HFFc6 (cell line): ENCODE data around the gene DHX36. TPM values are rescaled to one million over a fixed set of nuclear protein-coding genes. Genes with fewer than 3 reads are reported as not detected.

Experiments
- DNase-seq: peaks from one replicate; pipeline ENCODE4 v3.0.0-alpha.2; 2018
- H3K27ac Mint-ChIP-seq: 2 replicates; pipeline ENCODE4 v1.8.0; 2020; ENCODE audit warnings: mild to moderate bottlenecking, mixed read lengths
- H3K27me3 Mint-ChIP-seq: 2 replicates; pipeline ENCODE4 v1.8.0; 2021; ENCODE audit warnings: mild to moderate bottlenecking, moderate library complexity, mixed read lengths; ENCODE audit not compliant: insufficient read depth
- H3K36me3 Mint-ChIP-seq: 2 replicates; pipeline ENCODE4 v1.8.0; 2021; ENCODE audit warnings: low read depth, mixed read lengths
- H3K4me1 Mint-ChIP-seq: 2 replicates; pipeline ENCODE4 v1.8.0; 2020; ENCODE audit warnings: low read depth, mixed read lengths
- H3K4me3 Mint-ChIP-seq: 2 replicates; pipeline ENCODE4 v1.8.0; 2020; ENCODE audit warnings: mild to moderate bottlenecking, moderate library complexity, mixed read lengths
- H3K9me3 Mint-ChIP-seq: 2 replicates; pipeline ENCODE4 v1.8.0; 2020; ENCODE audit warnings: mild to moderate bottlenecking, mixed read lengths
- total RNA-seq, 6 experiments: library from RNA; stranded (reverse); fragmentation: NEBNext Ultra II Directional; extraction: Animal tissue kit (Norgen Biotek cat#: 25700); gene quantifications; 2 replicates in 1 of 6; 3 replicates in 5 of 6; pipeline ENCODE4 v1.2.3, GENCODE V29; 2021
- TF ChIP-seq, protein P1 (sequence below): fragments of 200-600 bp; sonication (generic); IDR thresholded peaks from 2 replicates; pipeline ENCODE4 v1.5.0; 2021; ENCODE audit warnings: antibody characterized with exemption, mild to moderate bottlenecking

DHX36 gene
- total RNA-seq, 6 experiments from 2014 or later: 49.3 to 62.9 (median 55.7) TPM

DNA sequence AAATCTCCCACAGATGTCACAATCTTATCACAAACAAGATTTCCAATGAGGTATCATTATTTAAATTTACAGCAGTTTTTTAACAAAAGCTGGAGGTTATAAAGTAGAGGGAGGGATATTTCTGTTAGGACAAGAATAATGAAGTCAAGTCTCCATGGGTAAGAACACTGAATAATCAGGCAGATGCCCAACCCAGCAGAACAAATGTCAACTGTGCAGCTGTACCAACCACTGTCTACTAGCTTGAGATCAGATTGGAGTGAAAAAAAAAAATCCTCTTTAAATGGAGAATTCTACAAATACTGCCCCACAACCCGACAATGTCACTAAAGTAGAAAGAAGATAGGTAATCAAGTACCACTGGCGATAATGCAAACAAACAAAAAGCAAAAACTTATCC, 30.3 kb downstream of the DHX36 start:
- Mint-ChIP-seq H3K4me1 (no peaks in the 10 kb centered on the region), H3K36me3 (peaks cover 40% of the 10 kb centered on the region), H3K4me3 (no peak overlapping the region), H3K27me3 (no peaks in the 10 kb centered on the region), H3K27ac (no peak overlapping the region), H3K9me3 (no peaks in the 10 kb centered on the region)
- no peak for DNase-seq
- TF ChIP-seq, protein P1, sequence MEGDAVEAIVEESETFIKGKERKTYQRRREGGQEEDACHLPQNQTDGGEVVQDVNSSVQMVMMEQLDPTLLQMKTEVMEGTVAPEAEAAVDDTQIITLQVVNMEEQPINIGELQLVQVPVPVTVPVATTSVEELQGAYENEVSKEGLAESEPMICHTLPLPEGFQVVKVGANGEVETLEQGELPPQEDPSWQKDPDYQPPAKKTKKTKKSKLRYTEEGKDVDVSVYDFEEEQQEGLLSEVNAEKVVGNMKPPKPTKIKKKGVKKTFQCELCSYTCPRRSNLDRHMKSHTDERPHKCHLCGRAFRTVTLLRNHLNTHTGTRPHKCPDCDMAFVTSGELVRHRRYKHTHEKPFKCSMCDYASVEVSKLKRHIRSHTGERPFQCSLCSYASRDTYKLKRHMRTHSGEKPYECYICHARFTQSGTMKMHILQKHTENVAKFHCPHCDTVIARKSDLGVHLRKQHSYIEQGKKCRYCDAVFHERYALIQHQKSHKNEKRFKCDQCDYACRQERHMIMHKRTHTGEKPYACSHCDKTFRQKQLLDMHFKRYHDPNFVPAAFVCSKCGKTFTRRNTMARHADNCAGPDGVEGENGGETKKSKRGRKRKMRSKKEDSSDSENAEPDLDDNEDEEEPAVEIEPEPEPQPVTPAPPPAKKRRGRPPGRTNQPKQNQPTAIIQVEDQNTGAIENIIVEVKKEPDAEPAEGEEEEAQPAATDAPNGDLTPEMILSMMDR: no peak

GRCh38 chr3:154290187-154290586, 34.1 kb downstream of the DHX36 start:
- Mint-ChIP-seq H3K36me3 (peaks cover 43% of the 10 kb centered on the region), H3K4me1 (no peaks in the 10 kb centered on the region), H3K9me3 (no peaks in the 10 kb centered on the region), H3K27me3 (no peaks in the 10 kb centered on the region), H3K4me3 (no peak overlapping the region), H3K27ac (no peak overlapping the region)
- TF ChIP-seq, protein P1: no peak
- no peak for DNase-seq

DNA sequence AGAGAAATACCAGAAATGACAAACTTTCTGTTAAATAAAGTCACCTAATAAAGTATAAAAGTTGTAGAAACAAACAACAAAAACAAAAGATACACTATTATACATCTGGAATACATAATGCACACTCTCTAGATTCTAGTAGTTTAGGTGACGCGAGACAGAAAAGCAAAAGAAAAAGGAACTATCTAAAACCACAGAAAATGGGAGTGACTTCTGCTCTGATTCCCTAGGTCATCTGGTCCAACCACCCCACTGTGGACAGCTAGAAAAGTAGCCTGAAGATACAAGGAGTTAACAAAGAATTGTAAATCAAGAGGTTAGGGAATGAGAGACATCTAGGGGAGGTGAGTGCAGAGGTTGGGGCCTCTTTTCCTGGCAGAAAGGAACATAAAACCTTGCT, 39.1 kb downstream of the DHX36 start:
- Mint-ChIP-seq H3K27me3 (no peaks in the 10 kb centered on the region), H3K4me1 (no peaks in the 10 kb centered on the region), H3K9me3 (no peaks in the 10 kb centered on the region), H3K27ac (peak overlapping the region; percentile 42; the same call in 1 of the 2 replicates), H3K36me3 (peaks cover 32% of the 10 kb centered on the region), H3K4me3 (no peak overlapping the region)
- TF ChIP-seq, protein P1: no peak
- no peak for DNase-seq

DNA sequence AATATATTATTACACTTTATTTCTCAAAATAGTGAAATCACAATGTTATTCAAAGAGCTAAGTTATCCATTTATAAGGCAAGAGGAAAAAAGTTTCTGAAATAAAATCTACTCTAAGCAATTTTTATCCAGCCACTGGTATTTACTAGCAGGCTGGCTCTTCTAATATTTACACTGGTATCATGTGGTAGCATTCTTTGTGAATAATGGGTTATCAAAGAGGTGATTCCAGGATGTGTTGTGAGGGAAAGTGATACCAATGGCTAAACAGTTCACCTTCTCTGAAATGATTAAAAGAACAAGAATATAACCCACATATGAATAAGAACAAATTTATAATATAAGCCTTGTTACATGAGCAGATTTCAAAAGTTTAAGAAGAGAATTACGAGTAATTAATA, 44.1 kb downstream of the DHX36 start:
- no peak for DNase-seq
- H3K27ac Mint-ChIP-seq: no peak overlapping the region
- TF ChIP-seq, protein P1: no peak
- no peaks in the 10 kb centered on the region for H3K9me3 Mint-ChIP-seq
- no peaks in the 10 kb centered on the region for H3K27me3 Mint-ChIP-seq
- H3K4me1 Mint-ChIP-seq: no peaks in the 10 kb centered on the region
- H3K36me3 Mint-ChIP-seq: peaks cover 24% of the 10 kb centered on the region
- H3K4me3 Mint-ChIP-seq: no peak overlapping the region

- TF ChIP-seq, protein P1: no peak
- Mint-ChIP-seq H3K9me3 (no peaks in the 10 kb centered on the region), H3K4me3 (no peak overlapping the region), H3K36me3 (peaks cover 32% of the 10 kb centered on the region), H3K4me1 (no peaks in the 10 kb centered on the region), H3K27ac (no peak overlapping the region), H3K27me3 (no peaks in the 10 kb centered on the region)
- DNase-seq: no peak
These were observed 48.3 kb downstream of the DHX36 start for GRCh38 chr3:154275965-154276364.

DNA sequence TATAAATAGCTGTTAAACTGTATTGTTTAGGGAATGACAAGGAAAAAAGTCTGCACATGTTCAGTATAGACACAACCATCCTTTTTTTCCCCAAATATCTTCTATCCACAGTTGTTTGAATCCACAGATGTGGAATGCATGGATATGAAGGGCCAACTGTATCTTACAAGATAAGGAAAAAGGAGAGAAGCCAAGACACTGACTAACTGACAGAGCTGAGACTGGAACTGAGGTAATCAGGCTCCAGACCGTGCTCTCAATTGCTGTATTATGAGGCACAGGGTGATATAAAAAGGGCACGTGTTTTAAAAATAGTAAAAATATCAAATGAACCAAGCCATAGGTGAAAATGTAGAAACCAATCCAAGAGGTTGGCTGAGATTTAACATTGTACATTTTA, 49.0 kb downstream of the DHX36 start:
- no peak for DNase-seq
- Mint-ChIP-seq H3K27me3 (no peaks in the 10 kb centered on the region), H3K4me3 (no peak overlapping the region), H3K36me3 (peaks cover 32% of the 10 kb centered on the region), H3K27ac (no peak overlapping the region), H3K9me3 (no peaks in the 10 kb centered on the region), H3K4me1 (no peaks in the 10 kb centered on the region)
- TF ChIP-seq, protein P1: no peak
